HEK293 (cell line): ENCODE data around the gene DLEC1.

Source experiments
- CTCF ChIA-PET: fragments of 350-600 bp; formaldehyde crosslinking; extraction: SDS; loops from one replicate; lab custom pipeline; 2021; ENCODE audit warnings: antibody characterized with exemption; lab: Yijun Ruan, JAX
- POLR2A ChIA-PET: fragments of 300-600 bp; formaldehyde crosslinking; extraction: SDS; loops from one replicate; lab custom pipeline; 2020; ENCODE audit warnings: antibody characterized with exemption, inconsistent platforms; lab: Yijun Ruan, JAX
- H3K27ac ChIP-seq: fragments of 200-500 bp; sonication (Bioruptor generic); 2 replicates; pipeline ENCODE4 v1.5.1; 2014; ENCODE audit warnings: low read depth, low read length, control low read depth, inconsistent platforms; ENCODE audit errors: extremely low read depth
- H3K36me3 ChIP-seq, 2 experiments: fragments of 200-500 bp in 1 of 2; sonication (Bioruptor generic) in 1 of 2; 1 replicate in 1 of 2; 2 replicates in 1 of 2; pipeline ENCODE4 v1.5.1; 2014 to 2017; ENCODE audit warnings: inconsistent platforms in 2 of 2, low read length in 2 of 2; ENCODE audit not compliant: control insufficient read depth in 2 of 2, insufficient read depth in 1 of 2
- H3K4me1 ChIP-seq: fragments of 200-500 bp; sonication (Bioruptor generic); 2 replicates; pipeline ENCODE4 v1.5.1; 2014; ENCODE audit warnings: mild to moderate bottlenecking, low read length, inconsistent platforms; ENCODE audit not compliant: control insufficient read depth, insufficient read depth
- H3K4me3 ChIP-seq: 2 replicates; pipeline ENCODE4 v1.5.1; 2011; ENCODE audit warnings: low read depth, mild to moderate bottlenecking, control low read depth, low read length, moderate library complexity
- H3K9me3 ChIP-seq: fragments of 200-500 bp; sonication (Bioruptor generic); 2 replicates; pipeline ENCODE4 v1.5.1; 2014; ENCODE audit warnings: low read depth, low read length, inconsistent platforms; ENCODE audit not compliant: control insufficient read depth, insufficient read depth
- GFI1B ChIP-seq: fragments of 450-650 bp; formaldehyde crosslinking; IDR thresholded peaks from 2 replicates; pipeline ENCODE4 v1.5.1; 2016; ENCODE audit warnings: missing biosample characterization, missing genetic modification characterization
- GLIS1 ChIP-seq: fragments of 450-650 bp; formaldehyde crosslinking; IDR thresholded peaks from 2 replicates; pipeline ENCODE4 v1.5.1; 2016; ENCODE audit warnings: missing biosample characterization, missing genetic modification characterization
- PRDM1 ChIP-seq: fragments of 450-650 bp; formaldehyde crosslinking; IDR thresholded peaks from 2 replicates; pipeline ENCODE4; 2016; ENCODE audit warnings: missing biosample characterization, missing genetic modification characterization
- ZNF112 ChIP-seq: fragments of 450-650 bp; formaldehyde crosslinking; IDR thresholded peaks from 2 replicates; pipeline ENCODE4 v1.5.0; 2017; ENCODE audit warnings: missing biosample characterization, missing genetic modification characterization
- ZNF174 ChIP-seq: fragments of 450-650 bp; formaldehyde crosslinking; IDR thresholded peaks from 2 replicates; pipeline ENCODE4 v1.5.0; 2017; ENCODE audit warnings: missing biosample characterization, mild to moderate bottlenecking, missing genetic modification characterization
- ZNF311 ChIP-seq: fragments of 450-650 bp; formaldehyde crosslinking; IDR thresholded peaks from 2 replicates; pipeline ENCODE4 v1.5.1; 2017; ENCODE audit warnings: missing biosample characterization, missing genetic modification characterization, borderline replicate concordance
- ZNF510 ChIP-seq: fragments of 450-650 bp; formaldehyde crosslinking; IDR thresholded peaks from 2 replicates; pipeline ENCODE4 v1.5.1; 2018; ENCODE audit warnings: mild to moderate bottlenecking, missing genetic modification characterization, missing biosample characterization; ENCODE audit not compliant: insufficient replicate concordance
- TF ChIP-seq, protein P1 (sequence below): fragments of 450-650 bp; formaldehyde crosslinking; IDR thresholded peaks from 2 replicates; pipeline ENCODE4 v1.5.1; 2016; ENCODE audit warnings: missing biosample characterization, missing genetic modification characterization
- TF ChIP-seq, protein P2 (sequence below): fragments of 450-650 bp; formaldehyde crosslinking; IDR thresholded peaks from 2 replicates; pipeline ENCODE4 v1.5.1; 2017; ENCODE audit warnings: missing biosample characterization, missing genetic modification characterization
- TF ChIP-seq, protein P3 (sequence below): fragments of 450-650 bp; formaldehyde crosslinking; optimal IDR thresholded peaks from 2 replicates; pipeline ENCODE3; 2016; ENCODE audit warnings: missing biosample characterization, mild to moderate bottlenecking, missing genetic modification characterization

DLEC1 gene

DNA sequence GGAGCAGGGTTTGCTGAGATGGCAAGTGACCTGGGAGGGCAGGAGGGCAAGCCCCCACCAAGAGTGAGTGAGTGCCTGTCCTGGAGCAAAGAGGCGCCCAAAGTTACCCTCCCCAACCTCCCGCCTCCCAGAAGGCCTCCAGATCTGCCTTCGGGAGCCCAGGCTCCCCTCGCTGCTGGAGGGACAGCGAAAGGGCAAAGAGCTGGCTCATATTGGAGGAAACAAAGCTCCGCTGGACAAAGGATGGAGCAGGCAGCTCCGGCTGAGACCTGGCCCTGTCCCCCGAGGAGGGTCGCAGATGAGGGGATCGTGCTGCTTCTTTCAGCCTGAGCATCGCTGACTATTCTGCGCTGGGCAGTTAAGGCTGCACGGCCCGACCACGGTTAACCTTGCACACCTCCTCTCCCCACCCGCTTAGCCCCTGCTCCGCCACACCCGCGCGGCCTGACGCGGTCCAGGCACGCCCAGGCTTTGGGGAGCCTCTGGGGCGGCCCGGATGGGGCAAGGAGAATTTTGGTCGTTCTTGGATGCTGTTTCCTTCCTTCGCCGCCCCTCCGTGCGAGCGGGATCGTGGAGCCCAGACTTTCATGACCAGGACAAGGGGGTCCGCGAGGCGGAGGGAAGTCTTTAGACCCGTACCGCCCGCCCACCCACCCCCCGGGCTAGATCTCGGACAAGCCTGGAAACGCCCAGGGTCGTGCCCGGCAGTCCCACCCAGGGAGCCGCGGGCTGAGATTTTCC is 10.2 kb upstream of the DLEC1 start (continued):
- TF ChIP-seq, protein P1, sequence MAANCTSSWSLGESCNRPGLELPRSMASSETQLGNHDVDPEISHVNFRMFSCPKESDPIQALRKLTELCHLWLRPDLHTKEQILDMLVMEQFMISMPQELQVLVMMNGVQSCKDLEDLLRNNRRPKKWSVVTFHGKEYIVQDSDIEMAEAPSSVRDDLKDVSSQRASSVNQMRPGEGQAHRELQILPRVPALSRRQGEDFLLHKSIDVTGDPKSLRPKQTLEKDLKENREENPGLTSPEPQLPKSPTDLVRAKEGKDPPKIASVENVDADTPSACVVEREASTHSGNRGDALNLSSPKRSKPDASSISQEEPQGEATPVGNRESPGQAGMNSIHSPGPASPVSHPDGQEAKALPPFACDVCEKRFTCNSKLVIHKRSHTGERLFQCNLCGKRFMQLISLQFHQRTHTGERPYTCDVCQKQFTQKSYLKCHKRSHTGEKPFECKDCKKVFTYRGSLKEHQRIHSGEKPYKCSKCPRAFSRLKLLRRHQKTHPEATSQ (tag by site-specific recombination): no peak
- TF ChIP-seq, protein P2, sequence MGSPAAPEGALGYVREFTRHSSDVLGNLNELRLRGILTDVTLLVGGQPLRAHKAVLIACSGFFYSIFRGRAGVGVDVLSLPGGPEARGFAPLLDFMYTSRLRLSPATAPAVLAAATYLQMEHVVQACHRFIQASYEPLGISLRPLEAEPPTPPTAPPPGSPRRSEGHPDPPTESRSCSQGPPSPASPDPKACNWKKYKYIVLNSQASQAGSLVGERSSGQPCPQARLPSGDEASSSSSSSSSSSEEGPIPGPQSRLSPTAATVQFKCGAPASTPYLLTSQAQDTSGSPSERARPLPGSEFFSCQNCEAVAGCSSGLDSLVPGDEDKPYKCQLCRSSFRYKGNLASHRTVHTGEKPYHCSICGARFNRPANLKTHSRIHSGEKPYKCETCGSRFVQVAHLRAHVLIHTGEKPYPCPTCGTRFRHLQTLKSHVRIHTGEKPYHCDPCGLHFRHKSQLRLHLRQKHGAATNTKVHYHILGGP (tag by site-specific recombination): no peak
- TF ChIP-seq GFI1B (tag by site-specific recombination): no peak
- no peak for TF ChIP-seq ZNF510
- no peak for TF ChIP-seq ZNF174 (tag by site-specific recombination)

DNA sequence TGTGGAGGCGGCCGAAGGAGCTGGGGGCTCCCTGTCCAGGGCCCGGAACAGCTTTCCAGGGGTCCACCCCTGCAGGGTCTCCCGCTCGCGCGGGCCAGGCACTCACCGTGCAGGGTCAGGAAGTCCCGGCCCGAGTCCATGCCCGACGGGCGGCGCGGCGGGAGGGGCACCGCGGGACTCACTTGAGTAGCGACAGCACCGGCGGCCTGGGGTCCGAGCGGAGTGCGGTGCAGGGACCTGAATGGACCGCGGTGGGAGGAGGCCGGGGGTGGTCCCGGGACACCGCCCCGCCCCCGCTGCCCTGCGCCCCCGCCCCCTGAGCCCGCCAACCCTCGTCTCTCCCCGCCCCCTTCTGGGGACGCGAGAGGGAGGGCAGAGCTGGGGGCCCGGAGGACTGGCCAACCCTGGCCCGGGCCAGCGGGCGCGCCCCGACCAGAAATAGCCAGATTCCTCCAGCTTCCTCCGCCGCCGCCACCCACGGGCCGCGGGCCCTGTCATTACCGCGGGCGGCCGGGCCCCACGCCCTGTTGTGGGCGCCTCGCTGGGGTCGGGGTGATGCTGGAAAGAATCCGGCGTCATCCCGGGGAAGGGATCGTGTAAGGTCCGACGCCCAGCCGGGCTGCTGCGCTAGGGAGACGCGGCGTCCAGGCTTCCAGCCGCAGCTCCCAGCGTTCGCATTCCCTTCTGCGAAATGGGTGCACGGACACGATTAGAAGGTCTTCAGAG is 9.4 kb upstream of the DLEC1 start, which contains the start of gene PLCD1:
Gene PLCD1, minus strand, starts transcription at position 243 of the 726 bp plus-strand sequence. Its CDS starts 103 bp downstream, at position 140.
- Histone ChIP-seq H3K4me1 (no peaks in the 10 kb centered on the region), H3K36me3 (no peaks in the 10 kb centered on the region), H3K27ac (no peak within 1 kb of the TSS), H3K9me3 (no peaks in the 10 kb centered on the region), H3K4me3 (peak within 1 kb of the TSS; percentile 18)
- ChIA-PET POLR2A (no interaction called here), CTCF (interaction anchor here (0.6 kb wide), 1 partner anchor 1685 kb away, joined by 3 read pairs; no protein-coding TSS in a partner anchor)
- TF ChIP-seq PRDM1 (tag by site-specific recombination) (no peak), ZNF112 (tag by site-specific recombination) (no peak)
- TF ChIP-seq, protein P3, sequence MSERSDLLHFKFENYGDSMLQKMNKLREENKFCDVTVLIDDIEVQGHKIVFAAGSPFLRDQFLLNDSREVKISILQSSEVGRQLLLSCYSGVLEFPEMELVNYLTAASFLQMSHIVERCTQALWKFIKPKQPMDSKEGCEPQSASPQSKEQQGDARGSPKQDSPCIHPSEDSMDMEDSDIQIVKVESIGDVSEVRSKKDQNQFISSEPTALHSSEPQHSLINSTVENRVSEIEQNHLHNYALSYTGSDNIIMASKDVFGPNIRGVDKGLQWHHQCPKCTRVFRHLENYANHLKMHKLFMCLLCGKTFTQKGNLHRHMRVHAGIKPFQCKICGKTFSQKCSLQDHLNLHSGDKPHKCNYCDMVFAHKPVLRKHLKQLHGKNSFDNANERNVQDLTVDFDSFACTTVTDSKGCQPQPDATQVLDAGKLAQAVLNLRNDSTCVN (tag by site-specific recombination): no peak

DNA sequence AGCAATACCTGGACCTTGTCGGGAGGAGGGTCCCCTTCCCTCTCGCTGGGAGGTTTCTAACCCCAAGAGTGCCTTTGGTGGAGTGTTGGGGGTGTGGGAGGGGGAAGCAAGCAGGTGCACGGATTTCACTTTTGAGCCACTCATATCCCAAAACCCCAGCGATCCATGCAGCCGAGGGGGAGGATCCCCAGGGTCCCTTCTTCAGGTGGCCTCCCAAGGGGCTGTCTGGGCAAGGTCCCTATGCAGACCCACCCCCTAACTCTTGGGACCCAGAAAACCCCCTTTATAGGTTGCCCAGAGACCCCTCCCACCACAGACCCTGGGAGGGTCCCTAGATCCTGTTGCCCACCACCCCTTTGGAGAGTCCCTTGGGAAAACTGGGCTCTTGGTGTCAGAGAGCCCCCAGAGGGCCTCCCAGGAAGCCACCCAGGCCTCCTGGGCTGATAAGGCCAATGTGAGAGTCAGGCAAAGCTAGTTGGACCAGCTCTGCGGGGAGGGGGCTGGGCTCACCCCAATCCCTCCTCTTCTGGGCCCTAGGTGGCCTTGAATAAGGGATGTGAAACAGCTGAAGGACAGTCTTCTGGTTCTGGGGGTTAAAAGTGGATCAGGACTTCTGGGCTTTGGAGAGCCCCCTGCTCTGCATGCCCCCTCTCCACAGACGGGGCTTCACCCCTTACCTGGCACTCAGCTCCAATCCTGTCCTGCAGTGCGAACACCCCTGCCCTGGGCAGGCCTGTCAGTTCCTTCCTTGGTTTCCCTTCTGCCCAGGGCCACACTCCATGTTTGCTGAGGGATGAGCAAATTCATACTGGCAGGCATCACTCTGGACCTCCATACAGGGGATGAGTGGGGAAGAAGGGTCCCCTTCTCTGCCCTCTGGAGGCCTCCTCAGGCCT is 8.6 kb upstream of the DLEC1 start:
- TF ChIP-seq GLIS1 (tag by site-specific recombination): peak; percentile 55
- TF ChIP-seq ZNF311 (tag by site-specific recombination): no peak
- ChIA-PET POLR2A (no interaction called here), CTCF (no interaction called here)
- H3K36me3 ChIP-seq: no peaks in the 10 kb centered on the region
- H3K9me3 ChIP-seq: no peaks in the 10 kb centered on the region
- no peaks in the 10 kb centered on the region for H3K4me1 ChIP-seq
- H3K27ac ChIP-seq: no peak overlapping the region
- H3K4me3 ChIP-seq: no peak overlapping the region
